NCI-H2029 (cell line): ENCODE results near the gene COPS8.

Experiments
- DNase-seq: peaks from one replicate; lab custom pipeline; 2025; lab: John Stamatoyannopoulos, UW

COPS8 gene

DNA sequence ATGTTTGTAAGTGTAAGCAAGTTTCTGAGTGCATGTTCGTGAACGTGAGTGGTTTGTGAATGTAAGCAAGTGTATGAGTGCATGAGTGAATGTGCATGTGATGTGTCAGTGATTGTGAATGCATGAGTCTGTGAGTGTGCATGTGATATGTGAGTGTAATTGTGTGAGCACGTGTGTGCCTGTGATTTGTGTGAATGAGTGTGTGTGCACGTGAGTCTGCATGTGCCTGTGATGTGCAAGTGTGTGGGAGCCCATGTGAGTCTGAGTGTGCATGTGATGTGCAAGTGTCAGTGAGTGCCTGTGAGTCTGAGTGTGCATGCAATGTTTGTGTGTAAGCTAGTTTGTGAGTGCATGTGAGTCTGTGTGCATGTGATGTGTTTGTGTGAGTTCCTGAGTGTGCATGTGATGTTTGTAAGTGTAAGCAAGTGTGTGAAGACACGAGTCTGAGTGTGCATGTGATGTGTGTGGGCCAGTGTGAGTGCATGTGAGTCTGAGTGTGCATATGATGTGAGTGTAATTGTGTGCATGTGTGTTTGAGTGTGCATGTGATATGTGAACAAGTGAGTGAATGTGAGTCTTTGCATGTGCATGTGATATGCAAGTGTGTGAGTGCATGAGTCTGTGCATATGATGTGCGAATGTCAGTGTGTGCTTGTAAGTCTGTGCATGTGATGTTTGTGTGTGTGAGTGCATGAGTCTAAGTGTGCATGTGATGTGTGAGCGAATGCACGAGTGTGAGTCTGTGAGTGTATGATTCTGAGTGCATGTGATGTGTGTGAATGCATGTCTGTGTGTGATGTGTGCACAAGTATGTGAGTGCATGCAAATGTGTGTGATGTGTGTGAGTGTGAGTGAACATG is 45.1 kb downstream of the COPS8 start:
- DNase-seq: no peak

DNA sequence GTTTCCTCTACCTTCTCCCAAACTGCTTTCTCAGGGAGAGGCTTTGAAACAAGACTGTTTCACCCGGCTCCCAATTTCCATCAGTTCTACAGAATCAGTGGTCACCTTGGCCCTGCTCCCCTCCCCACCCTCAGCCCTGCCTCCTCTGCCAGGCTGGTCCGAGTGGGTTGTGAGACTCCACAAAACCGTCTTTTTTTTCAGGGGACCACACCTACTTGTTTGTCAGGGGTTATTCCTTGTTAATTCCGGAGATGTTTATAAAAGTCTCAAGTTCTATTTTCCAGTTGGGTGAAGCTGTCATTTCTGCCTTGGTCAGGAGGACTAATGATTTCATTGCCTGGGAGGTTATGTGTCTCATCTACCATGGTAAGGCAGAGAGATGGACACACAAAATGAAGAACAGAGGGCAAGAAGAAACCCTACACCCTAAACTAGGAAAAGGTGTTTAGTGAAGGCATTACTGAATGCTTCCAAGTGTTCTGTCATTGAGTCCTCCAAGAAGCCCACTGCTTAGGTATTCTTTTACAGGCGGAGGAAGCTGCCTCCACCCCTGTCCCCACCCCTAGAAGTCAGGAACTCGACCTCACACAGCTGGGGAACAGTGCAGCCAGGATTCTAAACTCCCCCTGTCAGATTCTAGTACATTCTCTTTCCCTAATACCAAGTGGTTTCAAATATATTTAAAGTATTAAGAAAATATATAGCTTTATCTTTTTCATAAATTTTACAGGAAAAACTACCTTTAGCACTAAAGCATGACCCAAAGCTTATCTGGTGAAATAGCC is 46.3 kb downstream of the COPS8 start:
- DNase-seq: no peak

DNA sequence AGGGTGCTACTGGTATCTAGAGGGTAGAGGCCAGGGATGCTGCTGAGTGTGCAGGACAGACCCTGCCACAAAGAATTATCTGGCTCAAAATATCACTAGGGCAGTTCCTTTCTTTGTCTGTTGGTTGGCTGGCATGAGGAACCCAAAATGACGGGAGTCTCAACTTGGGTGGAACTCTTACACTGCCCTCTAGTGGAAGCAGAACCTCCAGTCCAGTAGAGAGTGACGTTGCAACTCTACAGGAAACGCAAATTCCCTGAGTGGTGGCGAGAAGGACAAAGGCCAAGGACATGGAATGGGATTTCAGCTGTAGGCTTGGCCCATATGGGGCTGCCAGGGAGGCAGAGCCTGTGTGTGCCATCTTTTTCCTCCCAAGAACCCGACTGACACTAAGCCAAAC is 47.1 kb downstream of the COPS8 start:
- no peak for DNase-seq

DNA sequence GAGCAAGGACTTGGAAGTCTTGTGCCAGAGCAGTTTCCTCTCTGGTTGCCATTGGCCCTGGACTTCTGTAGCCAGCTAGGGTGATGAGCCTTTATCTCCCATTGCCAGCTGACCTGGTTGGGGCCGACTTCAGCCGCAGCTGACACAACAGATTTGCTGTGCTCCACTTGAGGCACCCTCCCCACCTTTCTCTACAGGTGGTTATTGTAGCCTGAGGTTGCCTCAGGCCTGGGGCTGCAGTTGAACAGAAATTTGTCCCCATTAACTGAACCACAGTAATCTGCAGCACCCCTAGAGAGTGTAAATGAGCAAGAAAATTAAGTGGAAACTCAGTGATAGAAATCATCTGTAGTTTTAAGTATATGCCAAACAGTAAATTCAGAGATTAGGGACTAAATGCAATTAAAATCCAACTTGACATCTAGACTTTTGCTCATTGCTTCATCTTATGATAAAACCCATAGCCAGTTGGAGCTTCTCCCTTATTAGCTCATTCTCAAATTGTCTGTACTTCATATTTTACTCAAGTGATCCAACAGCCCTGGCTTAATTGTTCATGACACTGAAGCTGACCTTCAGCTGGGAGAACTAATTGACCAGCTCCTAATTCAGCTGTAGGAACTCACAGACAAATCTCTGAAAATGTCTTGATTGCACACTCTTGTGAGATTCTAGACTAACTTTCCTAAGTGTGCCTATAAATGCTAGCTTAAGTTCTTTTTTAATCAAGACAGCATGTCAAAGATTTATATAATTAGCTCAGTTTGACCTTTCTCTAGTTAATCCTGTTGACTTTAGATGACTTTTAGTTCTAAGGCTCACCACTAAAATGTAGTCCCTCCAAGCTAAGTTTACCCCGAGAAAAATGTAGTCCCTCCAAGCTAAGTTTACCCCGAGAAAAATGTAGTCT is 48.9 kb downstream of the COPS8 start:
- DNase-seq: no peak

DNA sequence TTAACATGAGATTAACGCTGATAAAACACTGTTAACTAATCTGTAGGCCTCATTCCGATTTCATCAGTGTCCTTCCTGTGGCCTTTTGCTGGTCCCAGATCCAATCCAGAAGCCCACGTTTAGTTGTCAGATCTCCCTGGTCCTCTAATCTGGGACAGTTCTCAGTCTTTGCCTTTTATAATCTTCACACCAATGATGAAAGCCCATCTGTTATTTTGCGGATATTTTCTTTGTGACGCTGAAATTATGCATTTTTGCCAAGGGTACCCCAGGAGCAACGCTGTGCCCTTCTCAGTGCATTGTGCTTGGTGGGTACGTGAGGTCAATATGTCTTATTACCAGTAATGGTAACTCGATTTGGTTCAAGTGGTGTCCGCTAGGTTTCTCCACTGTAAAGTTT is 51.1 kb downstream of the COPS8 start:
- DNase-seq: no peak

DNA sequence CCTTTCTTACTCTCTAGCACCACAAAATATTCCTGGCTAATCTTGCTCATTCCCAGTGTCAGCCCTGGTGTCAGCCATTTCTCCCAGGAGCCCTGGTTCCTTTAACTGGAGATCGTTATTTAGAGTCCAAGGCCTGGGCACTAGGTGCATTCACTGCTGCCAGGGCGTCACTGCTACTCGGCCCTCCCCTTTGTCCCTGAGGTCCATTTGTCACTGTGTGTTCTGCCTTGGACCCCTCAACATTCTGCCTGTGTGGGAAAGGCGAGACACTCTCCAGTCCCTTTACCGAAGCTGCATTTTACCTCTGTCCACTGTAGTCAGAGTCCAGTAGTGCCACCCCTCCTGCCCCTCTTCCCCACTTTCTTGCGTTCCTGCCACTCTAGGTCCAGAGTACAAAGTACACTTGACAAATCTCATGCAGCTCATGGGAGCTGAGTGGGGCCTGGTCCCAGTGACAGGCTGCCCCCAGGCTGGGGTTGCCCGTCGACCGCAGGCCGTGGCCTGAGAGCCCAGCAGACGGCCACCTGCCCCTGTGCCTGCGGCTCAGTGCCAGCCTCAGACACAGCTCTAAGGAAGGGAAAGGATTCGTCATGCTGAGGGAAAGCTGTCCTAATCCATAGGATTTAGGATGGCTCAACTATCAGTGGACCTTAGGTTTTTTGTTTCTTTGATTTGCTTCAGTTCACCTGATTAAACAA is 52.1 kb downstream of the COPS8 start:
- no peak for DNase-seq

DNA sequence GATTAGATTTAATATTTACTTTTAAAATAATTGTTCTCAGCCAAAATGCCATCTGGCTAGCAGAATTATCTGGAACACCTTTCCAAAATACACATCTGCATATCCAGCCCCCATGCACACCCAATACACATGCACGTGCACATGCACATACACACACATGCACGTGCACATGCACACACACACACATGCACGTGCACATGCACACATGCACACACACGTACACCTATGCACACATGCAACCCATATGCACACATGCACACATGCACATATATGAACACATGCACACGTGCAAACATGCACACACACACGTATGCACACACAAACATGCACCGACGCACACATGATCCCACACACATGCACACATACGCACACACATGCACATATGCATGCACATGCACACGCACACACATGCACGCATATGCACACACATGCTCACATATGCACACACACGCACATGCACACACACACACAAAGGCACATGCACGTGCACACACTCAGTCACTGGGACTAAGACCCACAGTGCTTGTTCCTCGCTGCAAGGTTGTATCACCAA is 53.5 kb downstream of the COPS8 start:
- DNase-seq: no peak

DNA sequence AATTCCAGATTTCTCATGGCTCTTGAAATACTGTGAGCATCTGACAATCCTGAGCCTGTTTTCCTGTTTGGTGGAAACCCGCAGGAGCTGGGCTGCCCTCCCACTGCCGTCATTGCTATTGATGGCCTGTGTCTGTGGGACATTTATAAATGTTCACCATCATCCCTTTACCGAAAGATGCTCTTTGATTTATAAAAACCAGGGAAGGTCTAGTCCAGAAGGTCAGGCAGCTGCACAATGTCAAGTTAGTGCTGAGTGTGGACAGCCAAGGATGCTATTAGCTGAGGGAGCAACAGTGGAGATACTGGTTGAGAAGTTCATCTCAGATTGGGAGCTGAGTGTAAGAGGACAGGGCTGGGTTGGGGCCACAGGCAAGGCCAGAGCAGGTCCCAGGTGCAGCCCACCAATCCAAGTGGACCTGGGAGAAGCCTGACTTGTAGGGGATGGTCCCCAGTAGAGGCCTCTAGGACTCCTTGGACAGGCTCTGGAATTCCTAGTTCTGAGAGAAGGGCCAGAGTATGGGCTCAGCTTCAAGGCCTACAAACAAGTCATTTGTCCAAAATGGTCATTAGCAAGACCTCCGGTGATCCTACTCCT is 55.1 kb downstream of the COPS8 start:
- no peak for DNase-seq

DNA sequence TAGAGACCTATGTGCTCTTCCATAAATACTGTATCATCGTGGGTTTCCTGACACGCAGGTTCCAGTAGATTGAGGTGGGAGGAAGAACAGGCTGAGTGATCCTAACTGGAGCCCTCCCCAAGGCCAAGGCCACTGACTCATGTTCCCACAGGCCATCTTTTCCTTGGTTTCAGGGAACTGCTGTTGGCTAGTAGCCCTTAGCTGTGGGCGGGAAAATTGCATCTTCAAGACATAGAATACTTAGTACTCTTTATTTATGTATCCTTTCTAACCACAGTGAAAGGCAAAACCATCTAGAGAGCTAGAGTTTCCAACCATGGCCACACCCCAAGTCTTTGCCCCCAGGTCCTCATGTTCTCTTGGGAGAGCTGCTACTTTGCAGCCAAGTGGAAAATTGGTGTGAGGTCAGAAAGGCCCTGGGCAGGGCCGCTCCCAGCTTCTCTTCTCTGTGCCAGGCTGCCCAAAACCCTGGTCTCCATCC is 55.9 kb downstream of the COPS8 start:
- no peak for DNase-seq

DNA sequence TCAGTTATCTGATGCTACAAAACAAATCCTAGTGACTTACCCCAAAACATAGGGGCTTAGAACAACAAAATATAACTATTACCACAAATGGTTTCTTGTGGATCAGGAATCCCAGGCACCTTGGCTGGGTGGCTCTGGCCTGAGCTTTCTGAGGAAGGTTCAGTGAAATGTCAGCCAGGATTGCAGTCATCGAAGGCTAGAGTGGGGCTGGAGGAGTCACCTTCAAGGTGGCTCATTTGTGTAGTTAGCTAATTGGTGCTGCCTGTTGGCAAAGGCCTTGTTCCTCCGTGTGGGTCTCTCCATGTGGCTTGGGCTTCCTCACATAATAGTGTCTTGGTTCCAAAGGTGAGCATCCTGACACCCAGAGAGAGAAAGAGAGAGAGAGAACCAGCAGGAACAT is 57.4 kb downstream of the COPS8 start:
- no peak for DNase-seq

DNA sequence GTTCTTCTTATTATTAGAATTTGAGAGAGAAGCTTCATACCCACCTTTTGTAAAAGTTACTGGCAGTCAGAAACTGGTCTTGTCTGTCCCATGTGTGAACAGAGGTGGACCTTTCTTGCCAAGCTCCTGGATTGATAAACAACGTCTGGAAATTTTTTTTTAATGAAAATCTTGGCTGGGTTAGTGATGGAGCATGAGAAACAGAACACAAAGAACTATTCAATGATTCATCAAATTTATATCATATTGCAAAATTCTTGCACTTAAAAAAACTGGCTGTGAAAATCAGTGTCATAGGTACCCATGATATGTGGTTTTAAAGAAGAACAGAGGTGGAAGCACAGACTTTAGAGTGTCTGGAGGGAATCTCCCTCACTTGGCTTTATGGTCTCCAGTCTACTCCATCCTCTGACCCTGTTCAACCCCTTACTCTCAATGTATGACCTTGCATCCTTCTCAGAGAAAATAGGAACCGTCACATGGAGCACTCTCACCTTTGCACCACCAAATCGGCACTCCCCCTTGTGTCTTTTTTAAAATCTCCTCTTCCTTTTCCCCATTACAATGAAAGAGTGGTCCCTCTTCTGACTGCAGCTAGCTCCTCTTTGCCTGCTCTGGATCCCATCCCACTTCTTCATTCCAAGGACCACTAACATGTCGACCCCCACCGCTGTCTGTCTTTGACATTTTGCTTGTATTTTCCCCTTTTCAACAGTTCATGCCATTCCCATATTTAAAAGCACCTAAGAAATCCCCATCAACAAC is 58.2 kb downstream of the COPS8 start:
- DNase-seq: no peak

DNA sequence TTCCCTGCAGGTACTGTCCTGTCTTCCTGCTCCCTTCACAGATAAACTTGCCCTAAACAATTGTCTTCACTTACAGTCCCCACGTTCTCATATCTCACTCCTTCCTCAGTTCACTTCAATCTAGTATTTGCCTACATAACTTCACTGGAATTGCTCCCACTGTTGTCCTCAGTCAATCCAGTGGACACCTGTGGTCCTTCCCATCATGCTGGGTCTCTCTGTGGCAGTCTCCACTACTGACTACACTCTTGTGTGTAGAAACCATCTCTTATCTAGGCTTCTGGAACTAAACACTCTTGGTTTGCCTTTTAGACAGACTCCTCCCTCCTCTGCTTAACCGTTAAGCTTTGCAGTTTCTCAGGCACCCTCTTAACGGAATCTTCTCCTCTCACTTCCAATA is 58.8 kb downstream of the COPS8 start:
- no peak for DNase-seq

DNA sequence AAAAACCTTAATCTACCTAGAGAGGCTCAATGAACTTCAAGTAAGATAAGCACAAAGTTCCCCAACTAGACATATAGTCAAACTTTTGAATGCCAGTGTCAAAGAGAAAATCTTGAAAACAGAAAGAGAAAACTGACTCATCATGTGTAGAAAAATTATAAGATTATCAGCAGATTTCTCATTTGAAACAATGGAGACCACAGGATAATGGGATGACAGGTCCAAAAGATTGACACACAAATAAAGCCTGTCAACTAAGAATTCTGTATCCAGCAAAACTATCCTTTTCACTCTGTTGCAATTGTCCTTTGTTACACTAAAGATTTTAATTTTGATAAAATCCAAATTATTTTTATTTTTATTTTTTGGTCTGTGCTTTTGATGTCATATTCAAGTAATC is 61.6 kb downstream of the COPS8 start:
- DNase-seq: no peak

DNA sequence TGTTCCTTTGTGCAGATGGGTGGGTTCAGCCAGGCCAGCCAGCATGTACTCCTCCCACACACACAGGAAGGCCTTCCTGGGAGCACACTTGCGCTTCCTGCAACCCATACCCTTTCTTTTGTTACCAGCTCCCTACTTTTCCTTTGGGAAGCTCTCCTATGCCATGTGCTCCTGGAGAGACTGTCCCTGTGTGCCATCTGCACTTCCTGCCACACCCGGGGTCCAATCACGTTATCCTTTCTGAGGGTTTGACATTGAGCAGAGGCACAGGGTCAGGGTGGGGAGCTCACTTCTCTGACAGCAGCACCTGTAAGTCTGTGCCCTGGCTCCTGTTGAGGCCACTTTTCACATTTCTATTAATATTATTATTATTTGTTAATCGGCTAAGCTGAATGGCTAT is 62.9 kb downstream of the COPS8 start:
- no peak for DNase-seq

DNA sequence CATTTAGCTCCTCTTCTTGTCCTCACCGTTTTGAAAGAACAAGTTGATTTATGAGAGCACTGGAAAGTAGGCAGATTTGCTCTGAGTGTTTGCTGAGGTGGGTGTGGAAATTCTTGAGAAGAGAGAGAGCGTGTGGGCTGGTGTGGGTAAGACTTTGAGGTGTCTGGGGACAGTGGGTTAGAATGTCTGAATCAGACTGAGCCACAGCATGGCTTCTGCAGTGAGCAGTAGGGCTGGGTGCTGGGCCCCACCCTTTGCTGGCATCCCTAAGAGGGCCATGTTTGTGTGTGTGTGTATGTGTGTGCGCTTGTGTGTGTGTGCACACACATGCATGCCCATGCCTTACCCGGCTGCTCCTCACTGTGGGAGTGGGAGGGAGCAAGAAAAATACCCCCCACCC is 63.7 kb downstream of the COPS8 start:
- no peak for DNase-seq
